Liver (tissue), 9 donors: ENCODE data around the gene AEBP1. TPM values are rescaled to one million over a fixed set of nuclear protein-coding genes. Genes with fewer than 3 reads are reported as not detected.
A peak's percentile ranks its signal among the peaks of the same experiment; 100 is the strongest.

Experiments used
- DNase-seq: peaks from one replicate; pipeline ENCODE4 v3.0.0-alpha.2; 2017; ENCODE audit warnings: low spot score
- H3K27ac ChIP-seq, 2 donors: one replicate each; pipeline ENCODE4 v1.7.0; 2013; ENCODE audit warnings: inconsistent platforms in 2 of 2, low read length in 2 of 2, control low read depth in 1 of 2, low read depth in 1 of 2, mild to moderate bottlenecking in 1 of 2
- H3K27me3 ChIP-seq, 4 donors: one replicate each; pipeline versions ENCODE4 v1.6.1 to v1.7.0; 2013; ENCODE audit warnings: low read length in 3 of 4, inconsistent platforms in 1 of 4, mild to moderate bottlenecking in 1 of 4, moderate library complexity in 1 of 4; ENCODE audit not compliant: control insufficient read depth in 4 of 4, insufficient read depth in 4 of 4
- H3K36me3 ChIP-seq, 4 donors: one replicate each; pipeline versions ENCODE4 v1.6.1 to v1.7.0; 2013; ENCODE audit warnings: low read length in 3 of 4, mild to moderate bottlenecking in 3 of 4, low read depth in 1 of 4, moderate library complexity in 1 of 4; ENCODE audit not compliant: control insufficient read depth in 4 of 4, insufficient read depth in 3 of 4
- H3K4me1 ChIP-seq, 4 donors: one replicate each; pipeline versions ENCODE4 v1.6.1 to v1.7.0; 2013; ENCODE audit warnings: low read length in 3 of 4, mild to moderate bottlenecking in 3 of 4, moderate library complexity in 1 of 4; ENCODE audit not compliant: control insufficient read depth in 4 of 4, insufficient read depth in 4 of 4
- H3K4me3 ChIP-seq, 3 donors: one replicate each; pipeline versions ENCODE4 v1.6.1 to v1.7.0; 2013; ENCODE audit warnings: low read length in 3 of 3, control low read depth in 1 of 3, low read depth in 1 of 3, mild to moderate bottlenecking in 1 of 3
- H3K9ac ChIP-seq, 2 donors: one replicate each; pipeline ENCODE4 v1.7.0; 2013; ENCODE audit warnings: low read length in 2 of 2, mild to moderate bottlenecking in 2 of 2, moderate library complexity in 2 of 2, control low read depth in 1 of 2, low read depth in 1 of 2
- H3K9me3 ChIP-seq, 4 donors: one replicate each; pipeline versions ENCODE4 v1.6.1 to v1.7.0; 2013; ENCODE audit warnings: low read length in 3 of 4; ENCODE audit not compliant: control insufficient read depth in 4 of 4
- EGR1 ChIP-seq, 2 donors: IDR thresholded peaks; 2 replicates each; pipeline ENCODE4 v1.6.1; 2016 to 2018; ENCODE audit warnings: antibody characterized with exemption in 2 of 2, low read depth in 2 of 2
- FOXA1 ChIP-seq: IDR thresholded peaks from 2 replicates; pipeline ENCODE4 v1.6.1; 2016; ENCODE audit warnings: antibody characterized with exemption
- GABPA ChIP-seq, 2 donors: IDR thresholded peaks in 1 of 2; conservative IDR thresholded peaks in 1 of 2; 2 replicates each; pipeline ENCODE4 v1.6.1; 2016; ENCODE audit warnings: antibody characterized with exemption in 2 of 2, mild to moderate bottlenecking in 1 of 2, moderate library complexity in 1 of 2
- HNF4A ChIP-seq, 2 donors: conservative IDR thresholded peaks; 2 replicates each; pipeline ENCODE4 v1.6.1; 2016; ENCODE audit warnings: antibody characterized with exemption in 2 of 2, mild to moderate bottlenecking in 2 of 2
- HNF4G ChIP-seq: IDR thresholded peaks from 2 replicates; pipeline ENCODE4 v1.6.1; 2016; ENCODE audit warnings: antibody characterized with exemption
- JUND ChIP-seq, 2 donors: IDR thresholded peaks; 2 replicates each; pipeline ENCODE4 v1.6.1; 2016; ENCODE audit warnings: antibody characterized with exemption in 2 of 2
- MAX ChIP-seq: IDR thresholded peaks from 2 replicates; pipeline ENCODE4 v1.6.1; 2016; ENCODE audit warnings: antibody characterized with exemption
- NR2F2 ChIP-seq: IDR thresholded peaks from 2 replicates; pipeline ENCODE4 v1.6.1; 2016; ENCODE audit warnings: antibody characterized with exemption
- RAD21 ChIP-seq, 2 donors: IDR thresholded peaks; 2 replicates each; pipeline ENCODE4 v1.6.1; 2016; ENCODE audit warnings: antibody characterized with exemption in 2 of 2, mild to moderate bottlenecking in 2 of 2
- RXRA ChIP-seq, 2 donors: IDR thresholded peaks; 2 replicates each; pipeline ENCODE4 v1.6.1; 2017 to 2018; ENCODE audit warnings: antibody characterized with exemption in 2 of 2, mild to moderate bottlenecking in 1 of 2
- SP1 ChIP-seq: IDR thresholded peaks from 2 replicates; pipeline ENCODE4 v1.6.1; 2018; ENCODE audit warnings: antibody characterized with exemption, mild to moderate bottlenecking
- YY1 ChIP-seq: IDR thresholded peaks from 2 replicates; pipeline ENCODE4 v1.6.1; 2016; ENCODE audit warnings: antibody characterized with exemption, mild to moderate bottlenecking
- WGBS: extraction: QIAGEN DNeasy Blood & Tissue Kit; methylation state at CpG from one replicate; pipeline ENCODE4 v1.1.7; 2013; 5-methylcytosine and 5-hydroxymethylcytosine counted together
- polyA plus RNA-seq, 2 donors: library from polyadenylated mRNA; stranded (reverse) in 1 of 2; unstranded in 1 of 2; fragments of 200-250 nt in 1 of 2; fragments of >200 nt in 1 of 2; fragmentation: Nextera tagmentation in 1 of 2; extraction: Ambion mirVana in 1 of 2; gene quantifications; one replicate each; pipeline versions ENCODE4 v1.2.1 to v1.2.3, GENCODE V29; 2013 to 2015
- total RNA-seq, 2 donors: library from RNA; depleted of rRNA; stranded (reverse); fragments of >200 nt; gene quantifications; one replicate each; pipeline ENCODE4 v1.2.3, GENCODE V29; 2014
- TF ChIP-seq, protein P1 (sequence below): fragments of 150-350 bp; IDR thresholded peaks from 2 replicates; pipeline ENCODE4 v1.5.1; 2017; ENCODE audit warnings: improper control_type of control experiment, low read depth, low read length; ENCODE audit not compliant: missing input control
- TF ChIP-seq, protein P2 (sequence below): IDR thresholded peaks from 2 replicates; pipeline ENCODE4 v1.6.1; 2016; ENCODE audit warnings: antibody characterized with exemption
- TF ChIP-seq, protein P3 (sequence below): IDR thresholded peaks from 2 replicates; pipeline ENCODE4 v1.6.1; 2016; ENCODE audit warnings: antibody characterized with exemption
- TF ChIP-seq, protein P4 (sequence below): IDR thresholded peaks from 2 replicates; pipeline ENCODE4 v1.6.1; 2016; ENCODE audit warnings: antibody characterized with exemption, mild to moderate bottlenecking
- donor health status: healthy.
- donor health status: healthy.
- donor health status: healthy.
- donor health status: healthy.
- donor health status: healthy.

AEBP1 gene
- total and polyA plus RNA-seq, 4 donors = 3.4 to 13.3 (median 7.7) TPM

DNA sequence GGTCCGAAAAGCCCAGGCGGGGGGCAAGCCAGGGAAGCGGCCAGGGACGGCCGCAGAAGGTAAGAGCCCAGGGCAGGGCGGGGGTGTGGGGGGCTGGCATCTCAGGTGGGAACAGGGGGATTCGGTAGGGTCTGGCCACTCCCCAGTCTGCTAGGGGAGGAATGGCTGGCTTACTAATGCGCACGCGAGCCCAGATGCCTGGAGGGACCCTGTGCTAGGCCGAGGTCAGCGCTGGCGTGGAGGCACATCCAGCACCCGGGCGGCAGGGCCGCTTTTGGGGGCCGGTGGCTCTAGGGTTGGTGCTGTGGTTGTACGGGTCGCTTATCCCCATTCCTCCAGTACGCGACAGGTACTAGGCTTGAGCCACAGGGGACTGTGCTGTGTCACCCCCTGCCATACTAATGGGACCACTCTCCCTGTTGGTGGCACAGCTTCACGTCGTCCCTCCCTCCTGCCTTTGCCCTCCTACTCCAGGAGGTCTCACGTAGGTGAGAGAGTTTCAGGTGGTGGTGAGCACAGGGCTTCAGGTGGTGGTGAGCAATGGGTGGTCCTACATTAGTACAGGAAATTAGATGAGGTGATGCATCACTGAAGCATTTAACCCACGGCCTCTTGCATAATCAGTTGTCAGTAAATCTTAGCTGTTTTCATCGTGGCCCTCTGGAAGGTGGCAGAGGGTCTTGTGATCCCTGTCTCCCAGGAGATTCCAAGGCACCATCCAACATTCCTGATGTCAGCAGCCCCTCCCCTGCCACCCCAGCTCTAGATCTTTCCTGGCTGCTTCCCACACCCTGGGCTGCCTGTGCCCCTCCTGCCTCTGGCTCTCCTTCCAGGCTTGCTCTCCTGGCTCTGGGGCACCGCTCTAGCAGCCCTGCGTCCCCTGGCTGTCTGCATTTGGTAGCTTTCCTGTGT, 971 bp downstream of the AEBP1 start:
- no peak for DNase-seq
- Histone ChIP-seq H3K4me1 (peaks cover 0 to 7% (median 0%) of the 10 kb centered on the region in 4 donors), H3K9ac (no peak overlapping the region)

GRCh38 chr7:44105832-44106231, 1.7 kb downstream of the AEBP1 start:
- Histone ChIP-seq H3K4me1 (peaks cover 0 to 7% (median 0%) of the 10 kb centered on the region in 4 donors), H3K36me3 (no peaks in the 10 kb centered on the region), H3K27me3 (no peaks in the 10 kb centered on the region), H3K4me3 (no peak overlapping the region), H3K9ac (no peak overlapping the region), H3K9me3 (no peaks in the 10 kb centered on the region), H3K27ac (no peak overlapping the region)
- WGBS = 82% methylated on average over 2 of the region's 2 CpGs
- DNase-seq = no peak
- TF ChIP-seq YY1 (no peak), RAD21 (IDR thresholded peaks at IDR 0.05) (no peak), FOXA1 (no peak), NR2F2 (no peak), MAX (no peak), RXRA (IDR thresholded peaks at IDR 0.05) (no peak), SP1 (no peak), HNF4G (no peak), GABPA (IDR thresholded peaks at IDR 0.05 in 1 of 2, conservative IDR thresholded peaks at IDR 0.05 in 1 of 2) (no peak), EGR1 (IDR thresholded peaks at IDR 0.05; ENCODE audit: low read depth in 2 of 2) (no peak)
- TF ChIP-seq, protein P1, sequence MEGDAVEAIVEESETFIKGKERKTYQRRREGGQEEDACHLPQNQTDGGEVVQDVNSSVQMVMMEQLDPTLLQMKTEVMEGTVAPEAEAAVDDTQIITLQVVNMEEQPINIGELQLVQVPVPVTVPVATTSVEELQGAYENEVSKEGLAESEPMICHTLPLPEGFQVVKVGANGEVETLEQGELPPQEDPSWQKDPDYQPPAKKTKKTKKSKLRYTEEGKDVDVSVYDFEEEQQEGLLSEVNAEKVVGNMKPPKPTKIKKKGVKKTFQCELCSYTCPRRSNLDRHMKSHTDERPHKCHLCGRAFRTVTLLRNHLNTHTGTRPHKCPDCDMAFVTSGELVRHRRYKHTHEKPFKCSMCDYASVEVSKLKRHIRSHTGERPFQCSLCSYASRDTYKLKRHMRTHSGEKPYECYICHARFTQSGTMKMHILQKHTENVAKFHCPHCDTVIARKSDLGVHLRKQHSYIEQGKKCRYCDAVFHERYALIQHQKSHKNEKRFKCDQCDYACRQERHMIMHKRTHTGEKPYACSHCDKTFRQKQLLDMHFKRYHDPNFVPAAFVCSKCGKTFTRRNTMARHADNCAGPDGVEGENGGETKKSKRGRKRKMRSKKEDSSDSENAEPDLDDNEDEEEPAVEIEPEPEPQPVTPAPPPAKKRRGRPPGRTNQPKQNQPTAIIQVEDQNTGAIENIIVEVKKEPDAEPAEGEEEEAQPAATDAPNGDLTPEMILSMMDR = no peak
- TF ChIP-seq, protein P2, sequence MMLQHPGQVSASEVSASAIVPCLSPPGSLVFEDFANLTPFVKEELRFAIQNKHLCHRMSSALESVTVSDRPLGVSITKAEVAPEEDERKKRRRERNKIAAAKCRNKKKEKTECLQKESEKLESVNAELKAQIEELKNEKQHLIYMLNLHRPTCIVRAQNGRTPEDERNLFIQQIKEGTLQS = no peak

More for the DNA sequence above, 971 bp downstream of the AEBP1 start:
- Histone ChIP-seq H3K36me3 (no peaks in the 10 kb centered on the region), H3K4me3 (peak overlapping the region in 1 of 3 donors; percentile 38), H3K27me3 (no peaks in the 10 kb centered on the region), H3K9me3 (no peaks in the 10 kb centered on the region), H3K27ac (peak overlapping the region in 1 of 2 donors; percentile 54)
- no peak for TF ChIP-seq HNF4A (conservative IDR thresholded peaks at IDR 0.05)
- TF ChIP-seq, protein P2 = no peak
- TF ChIP-seq RAD21 (IDR thresholded peaks at IDR 0.05) = no peak
- TF ChIP-seq, protein P1 = no peak
- TF ChIP-seq, protein P3, sequence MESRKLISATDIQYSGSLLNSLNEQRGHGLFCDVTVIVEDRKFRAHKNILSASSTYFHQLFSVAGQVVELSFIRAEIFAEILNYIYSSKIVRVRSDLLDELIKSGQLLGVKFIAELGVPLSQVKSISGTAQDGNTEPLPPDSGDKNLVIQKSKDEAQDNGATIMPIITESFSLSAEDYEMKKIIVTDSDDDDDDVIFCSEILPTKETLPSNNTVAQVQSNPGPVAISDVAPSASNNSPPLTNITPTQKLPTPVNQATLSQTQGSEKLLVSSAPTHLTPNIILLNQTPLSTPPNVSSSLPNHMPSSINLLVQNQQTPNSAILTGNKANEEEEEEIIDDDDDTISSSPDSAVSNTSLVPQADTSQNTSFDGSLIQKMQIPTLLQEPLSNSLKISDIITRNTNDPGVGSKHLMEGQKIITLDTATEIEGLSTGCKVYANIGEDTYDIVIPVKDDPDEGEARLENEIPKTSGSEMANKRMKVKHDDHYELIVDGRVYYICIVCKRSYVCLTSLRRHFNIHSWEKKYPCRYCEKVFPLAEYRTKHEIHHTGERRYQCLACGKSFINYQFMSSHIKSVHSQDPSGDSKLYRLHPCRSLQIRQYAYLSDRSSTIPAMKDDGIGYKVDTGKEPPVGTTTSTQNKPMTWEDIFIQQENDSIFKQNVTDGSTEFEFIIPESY = no peak
- TF ChIP-seq, protein P4, sequence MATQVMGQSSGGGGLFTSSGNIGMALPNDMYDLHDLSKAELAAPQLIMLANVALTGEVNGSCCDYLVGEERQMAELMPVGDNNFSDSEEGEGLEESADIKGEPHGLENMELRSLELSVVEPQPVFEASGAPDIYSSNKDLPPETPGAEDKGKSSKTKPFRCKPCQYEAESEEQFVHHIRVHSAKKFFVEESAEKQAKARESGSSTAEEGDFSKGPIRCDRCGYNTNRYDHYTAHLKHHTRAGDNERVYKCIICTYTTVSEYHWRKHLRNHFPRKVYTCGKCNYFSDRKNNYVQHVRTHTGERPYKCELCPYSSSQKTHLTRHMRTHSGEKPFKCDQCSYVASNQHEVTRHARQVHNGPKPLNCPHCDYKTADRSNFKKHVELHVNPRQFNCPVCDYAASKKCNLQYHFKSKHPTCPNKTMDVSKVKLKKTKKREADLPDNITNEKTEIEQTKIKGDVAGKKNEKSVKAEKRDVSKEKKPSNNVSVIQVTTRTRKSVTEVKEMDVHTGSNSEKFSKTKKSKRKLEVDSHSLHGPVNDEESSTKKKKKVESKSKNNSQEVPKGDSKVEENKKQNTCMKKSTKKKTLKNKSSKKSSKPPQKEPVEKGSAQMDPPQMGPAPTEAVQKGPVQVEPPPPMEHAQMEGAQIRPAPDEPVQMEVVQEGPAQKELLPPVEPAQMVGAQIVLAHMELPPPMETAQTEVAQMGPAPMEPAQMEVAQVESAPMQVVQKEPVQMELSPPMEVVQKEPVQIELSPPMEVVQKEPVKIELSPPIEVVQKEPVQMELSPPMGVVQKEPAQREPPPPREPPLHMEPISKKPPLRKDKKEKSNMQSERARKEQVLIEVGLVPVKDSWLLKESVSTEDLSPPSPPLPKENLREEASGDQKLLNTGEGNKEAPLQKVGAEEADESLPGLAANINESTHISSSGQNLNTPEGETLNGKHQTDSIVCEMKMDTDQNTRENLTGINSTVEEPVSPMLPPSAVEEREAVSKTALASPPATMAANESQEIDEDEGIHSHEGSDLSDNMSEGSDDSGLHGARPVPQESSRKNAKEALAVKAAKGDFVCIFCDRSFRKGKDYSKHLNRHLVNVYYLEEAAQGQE = no peak
- no peak for TF ChIP-seq GABPA (IDR thresholded peaks at IDR 0.05 in 1 of 2, conservative IDR thresholded peaks at IDR 0.05 in 1 of 2)
- TF ChIP-seq JUND (IDR thresholded peaks at IDR 0.05) = no peak
- WGBS = 56% methylated on average over 28 of the region's 28 CpGs
